GM13976 (cell line): ENCODE data around the gene EYS.

Experiments used
- DNase-seq: peaks from one replicate; pipeline ENCODE4 v3.0.0; 2012; ENCODE audit warnings: low spot score
- CTCF ChIP-seq: IDR thresholded peaks from 2 replicates; pipeline ENCODE4 v1.5.1; 2012; ENCODE audit warnings: borderline replicate concordance, mild to moderate bottlenecking; ENCODE audit not compliant: insufficient read depth; ENCODE audit errors: extremely low read depth, missing control alignments, control extremely low read depth
- in situ Hi-C: fragments of 300-500 bp; cut with MboI; formaldehyde crosslinking; loops from one replicate; pipeline ENCODE4 v1.12.0; 2022; ENCODE audit warnings: low sequenced_read_pairs, mixed read lengths, inconsistent platforms; ENCODE audit not compliant: unreplicated experiment

EYS gene

DNA sequence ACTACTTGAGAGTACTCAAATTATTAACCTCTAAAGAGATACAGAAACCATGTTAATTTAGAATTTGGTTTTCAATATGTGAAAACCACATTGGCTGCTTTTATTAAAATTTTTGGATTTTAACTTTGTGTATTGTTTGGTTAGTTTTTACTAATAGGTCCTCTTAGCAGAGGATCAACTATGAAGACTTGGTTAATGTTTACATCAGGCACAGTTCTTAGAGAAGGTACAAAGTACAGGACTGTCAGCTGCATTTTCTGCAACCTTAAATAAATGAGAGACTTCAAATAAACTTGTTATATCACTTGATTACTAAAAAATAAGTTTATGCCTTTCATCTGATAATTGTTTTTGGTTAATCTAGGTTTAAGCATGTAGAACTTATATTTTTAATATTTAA, 1982.3 kb downstream of the EYS start:
- no peak for DNase-seq
- in situ Hi-C loops: no loop called here
- no peak for TF ChIP-seq CTCF

GRCh38 chr6:63721181-63721580, 1985.8 kb downstream of the EYS start:
- no peak for TF ChIP-seq CTCF
- in situ Hi-C loops: no loop called here
- DNase-seq: no peak

DNA sequence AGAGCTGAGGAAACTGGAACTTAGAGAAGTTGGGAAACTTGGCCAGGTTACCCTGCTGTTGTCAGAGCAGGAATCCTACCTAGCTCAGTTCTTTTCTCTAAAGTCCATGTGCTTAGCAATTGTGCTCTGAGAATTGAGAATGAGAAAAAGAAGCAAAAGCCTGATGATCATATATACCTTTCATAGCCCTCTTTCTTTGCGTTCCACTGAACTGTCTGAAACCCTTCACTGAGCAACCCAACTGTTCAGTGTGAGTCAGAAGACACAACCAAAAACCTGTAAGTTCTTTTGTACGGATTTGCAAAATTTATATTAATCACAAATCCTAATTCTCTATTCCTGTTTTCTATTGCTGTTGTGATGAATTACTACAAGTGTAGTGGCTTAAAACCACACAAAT, 1990.9 kb downstream of the EYS start:
- TF ChIP-seq CTCF: no peak

DNA sequence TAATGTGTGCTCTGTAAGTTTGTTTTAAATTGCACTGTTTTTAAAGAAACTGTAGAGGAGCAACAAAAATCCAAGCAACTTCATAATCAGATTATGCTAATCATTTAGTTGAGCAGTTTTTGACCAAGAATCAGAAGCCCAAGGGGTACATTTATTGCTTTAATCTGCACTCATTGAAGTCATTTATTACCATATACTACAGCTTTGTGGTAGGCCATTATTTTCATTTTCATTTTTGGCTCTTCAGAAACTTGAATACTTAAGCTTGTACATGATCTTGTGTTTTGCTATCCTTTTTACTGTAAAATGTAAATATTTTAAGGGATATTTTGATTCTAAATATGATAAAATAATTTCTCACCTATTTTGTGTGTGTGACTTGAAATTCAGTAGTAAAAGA, 1992.9 kb downstream of the EYS start:
- in situ Hi-C loops: no loop called here
- no peak for DNase-seq
- no peak for TF ChIP-seq CTCF

More for the DNA sequence above, 1990.9 kb downstream of the EYS start:
- DNase-seq: no peak
- in situ Hi-C loops: no loop called here

DNA sequence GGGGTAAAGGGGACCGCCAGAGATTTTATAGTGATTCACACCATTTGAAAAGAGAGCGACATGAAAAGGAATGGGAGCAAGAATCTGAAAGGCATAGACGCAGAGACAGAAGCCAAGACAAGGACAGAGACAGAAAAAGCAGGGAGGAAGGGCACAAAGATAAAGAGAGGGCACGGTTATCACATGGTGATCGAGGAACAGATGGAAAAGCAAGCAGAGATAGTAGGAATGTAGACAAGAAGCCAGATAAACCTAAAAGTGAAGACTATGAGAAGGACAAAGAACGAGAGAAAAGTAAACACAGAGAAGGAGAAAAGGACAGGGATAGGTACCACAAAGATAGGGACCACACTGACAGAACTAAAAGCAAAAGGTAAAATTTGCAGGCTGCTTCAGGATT, 1993.7 kb downstream of the EYS start:
- no peak for DNase-seq
- TF ChIP-seq CTCF: no peak
- in situ Hi-C loops: no loop called here

GRCh38 chr6:63709148-63709547, 1997.9 kb downstream of the EYS start:
- in situ Hi-C loops: no loop called here
- no peak for DNase-seq
- TF ChIP-seq CTCF: no peak

DNA sequence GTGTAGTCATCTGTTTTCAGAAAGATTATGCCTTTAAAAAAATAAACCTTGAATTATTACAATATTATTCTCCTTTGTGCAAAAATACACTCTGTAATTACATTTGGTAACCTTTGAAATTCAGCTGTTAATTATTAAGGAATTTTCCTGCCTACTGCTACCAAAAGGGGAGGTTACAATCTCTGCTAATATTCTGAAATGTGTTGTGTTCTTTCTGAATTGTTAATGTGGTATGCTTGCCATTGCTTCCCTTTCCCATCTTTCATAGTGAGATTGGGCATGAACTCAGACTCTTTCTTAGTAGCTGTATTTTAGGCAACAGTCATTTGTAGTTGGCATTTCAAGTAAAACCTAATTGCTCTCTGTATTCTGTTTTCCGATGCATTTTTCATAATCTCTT, 1998.4 kb downstream of the EYS start:
- TF ChIP-seq CTCF: no peak

More for the DNA sequence above, 1998.4 kb downstream of the EYS start:
- DNase-seq: no peak
- in situ Hi-C loops: no loop called here
